Measurements from ENCODE around the gene TEDDM1.

Gene TEDDM1

GRCh38 chr1:182376936-182377574, 23.4 kb downstream of the TEDDM1 start:
- no peak for DNase-seq

GRCh38 chr1:182374101-182374834, 26.2 kb downstream of the TEDDM1 start:
- DNase-seq, result no peak

- DNase-seq, result no peak
These were observed 29.9 kb downstream of the TEDDM1 start for GRCh38 chr1:182370532-182370931.

GRCh38 chr1:182368903-182369302, 31.6 kb downstream of the TEDDM1 start:
- no peak for DNase-seq

GRCh38 chr1:182368358-182368757, 32.1 kb downstream of the TEDDM1 start:
- no peak for DNase-seq

GRCh38 chr1:182367926-182368325, 32.5 kb downstream of the TEDDM1 start:
- DNase-seq, result no peak

GRCh38 chr1:182366596-182366995, 33.9 kb downstream of the TEDDM1 start:
- no peak for DNase-seq

GRCh38 chr1:182359645-182360044, 40.8 kb downstream of the TEDDM1 start:
- DNase-seq, result no peak

- DNase-seq, result no peak
These were observed 42.6 kb downstream of the TEDDM1 start for GRCh38 chr1:182357913-182358312.

GRCh38 chr1:182357171-182357570, 43.3 kb downstream of the TEDDM1 start:
- DNase-seq, result no peak

GRCh38 chr1:182355723-182356098, 44.8 kb downstream of the TEDDM1 start:
- no peak for DNase-seq

GRCh38 chr1:182351790-182352364, 48.6 kb downstream of the TEDDM1 start:
- no peak for DNase-seq

- DNase-seq, result no peak
These were observed 49.6 kb downstream of the TEDDM1 start for GRCh38 chr1:182350839-182351238.

- DNase-seq, result no peak
These were observed 51.3 kb downstream of the TEDDM1 start for GRCh38 chr1:182348961-182349747.
